HepG2 (cell line): ENCODE measurements around the gene SIAE. TPM values are rescaled to one million over a fixed set of nuclear protein-coding genes. Genes with fewer than 3 reads are reported as not detected.

Source experiments
- EHMT2 ChIP-seq: fragments of 200-600 bp; sonication (generic); IDR thresholded peaks from 2 replicates; pipeline ENCODE4 v1.7.0; 2017; ENCODE audit warnings: antibody characterized with exemption, low read depth, low read length, borderline replicate concordance
- ETV5 ChIP-seq: IDR thresholded peaks from 2 replicates; pipeline ENCODE4 v1.6.1; 2018; ENCODE audit warnings: missing biosample characterization, missing genetic modification reagents, inconsistent platforms, borderline replicate concordance
- HDAC1 ChIP-seq: sonication (generic); formaldehyde crosslinking; IDR thresholded peaks from 2 replicates; pipeline ENCODE4 v1.5.1; 2020; ENCODE audit warnings: mild to moderate bottlenecking, missing genetic modification reagents
- HIVEP1 ChIP-seq: sonication (generic); formaldehyde crosslinking; IDR thresholded peaks from 2 replicates; pipeline ENCODE4 v1.4.0; 2020; ENCODE audit warnings: mild to moderate bottlenecking, missing genetic modification reagents
- HNRNPLL ChIP-seq: fragments of 200-400 bp; formaldehyde crosslinking; IDR thresholded peaks from 2 replicates; pipeline ENCODE4 v1.6.1; 2017; ENCODE audit warnings: mild to moderate bottlenecking, low read depth, low read length; ENCODE audit not compliant: poor library complexity, severe bottlenecking
- HOXD1 ChIP-seq: sonication (generic); formaldehyde crosslinking; IDR thresholded peaks from 2 replicates; pipeline ENCODE4 v1.5.0; 2020; ENCODE audit warnings: missing genetic modification reagents
- JUN ChIP-seq: sonication (generic); formaldehyde crosslinking; IDR thresholded peaks from 2 replicates; pipeline ENCODE4 v1.4.0; 2020; ENCODE audit warnings: mild to moderate bottlenecking, missing genetic modification reagents
- PHF8 ChIP-seq: sonication (generic); formaldehyde crosslinking; IDR thresholded peaks from 2 replicates; pipeline ENCODE4 v1.5.0; 2020; ENCODE audit warnings: missing genetic modification reagents
- RAD21 ChIP-seq: fragments of 450-650 bp; formaldehyde crosslinking; IDR thresholded peaks from 2 replicates; pipeline ENCODE4 v1.5.0; 2020; ENCODE audit warnings: mild to moderate bottlenecking
- RFXAP ChIP-seq: sonication (generic); formaldehyde crosslinking; IDR thresholded peaks from 2 replicates; pipeline ENCODE4 v1.4.0; 2020; ENCODE audit warnings: missing genetic modification reagents, borderline replicate concordance
- SALL1 ChIP-seq: sonication (generic); formaldehyde crosslinking; IDR thresholded peaks from 2 replicates; pipeline ENCODE4 v1.8.0; 2022; ENCODE audit warnings: mild to moderate bottlenecking, missing genetic modification reagents
- ZKSCAN5 ChIP-seq: sonication (generic); formaldehyde crosslinking; IDR thresholded peaks from 2 replicates; pipeline ENCODE4 v1.5.1; 2020; ENCODE audit warnings: mild to moderate bottlenecking, missing genetic modification reagents
- ZNF34 ChIP-seq: sonication (generic); formaldehyde crosslinking; IDR thresholded peaks from 2 replicates; pipeline ENCODE4 v1.4.0; 2020; ENCODE audit warnings: mild to moderate bottlenecking, missing genetic modification reagents, borderline replicate concordance
- ZNF343 ChIP-seq: sonication (generic); formaldehyde crosslinking; IDR thresholded peaks from 2 replicates; pipeline ENCODE4 v1.4.0; 2020; ENCODE audit warnings: mild to moderate bottlenecking, missing genetic modification reagents
- ZNF605 ChIP-seq: sonication (generic); formaldehyde crosslinking; IDR thresholded peaks from 2 replicates; pipeline ENCODE4 v1.8.0; 2022; ENCODE audit warnings: mild to moderate bottlenecking, missing genetic modification reagents
- ZNF670 ChIP-seq: sonication (generic); formaldehyde crosslinking; IDR thresholded peaks from 2 replicates; pipeline ENCODE4 v1.8.0; 2022; ENCODE audit warnings: mild to moderate bottlenecking, missing genetic modification reagents, borderline replicate concordance
- ZNF746 ChIP-seq: sonication (generic); formaldehyde crosslinking; IDR thresholded peaks from 2 replicates; pipeline ENCODE4 v1.8.0; 2022; ENCODE audit warnings: mild to moderate bottlenecking, missing genetic modification reagents
- ZNF775 ChIP-seq: sonication (generic); formaldehyde crosslinking; IDR thresholded peaks from 2 replicates; pipeline ENCODE4 v1.4.0; 2020; ENCODE audit warnings: missing genetic modification reagents, mild to moderate bottlenecking, moderate library complexity, borderline replicate concordance
- polyA plus RNA-seq, 8 experiments: library from polyadenylated mRNA; depleted of rRNA in 3 of 8; stranded (reverse) in 7 of 8; unstranded in 1 of 8; fragments of >200 nt; fragmentation: Illumina TruSeq in 4 of 8; extraction: Trizol in 4 of 8; gene quantifications; 2 replicates each; pipeline versions ENCODE4 v1.2.1 to v1.2.3, GENCODE V29; 2011 to 2016; ENCODE audit warnings: low read depth in 4 of 8, missing spikeins in 1 of 8, mixed read lengths in 1 of 8; ENCODE audit not compliant: insufficient read depth in 1 of 8
- total RNA-seq, 5 experiments: library from RNA; depleted of rRNA; stranded (reverse); fragments of >200 nt; fragmentation: Illumina TruSeq; extraction: Trizol; gene quantifications; 2 replicates each; pipeline ENCODE4 v1.2.3, GENCODE V29; 2016; ENCODE audit warnings: low read depth in 1 of 5
- TF ChIP-seq, protein P1 (sequence below): sonication (generic); formaldehyde crosslinking; IDR thresholded peaks from 2 replicates; pipeline ENCODE4 v1.8.1; 2023; ENCODE audit warnings: mild to moderate bottlenecking, moderate library complexity, missing genetic modification reagents
- TF ChIP-seq, protein P2 (sequence below): IDR thresholded peaks from 2 replicates; pipeline ENCODE4 v1.6.1; 2018; ENCODE audit warnings: missing genetic modification reagents, mild to moderate bottlenecking, missing compliant biosample characterization
- TF ChIP-seq, protein P3 (sequence below): sonication (generic); formaldehyde crosslinking; IDR thresholded peaks from 2 replicates; pipeline ENCODE4 v1.4.0; 2020; ENCODE audit warnings: mild to moderate bottlenecking, missing genetic modification reagents

Gene SIAE
- total and polyA plus RNA-seq, 2 of the 13 experiments (the other 11 are each of a cell fraction or from before 2014, with no cell fraction given), result 7.0 to 22.4 TPM

DNA sequence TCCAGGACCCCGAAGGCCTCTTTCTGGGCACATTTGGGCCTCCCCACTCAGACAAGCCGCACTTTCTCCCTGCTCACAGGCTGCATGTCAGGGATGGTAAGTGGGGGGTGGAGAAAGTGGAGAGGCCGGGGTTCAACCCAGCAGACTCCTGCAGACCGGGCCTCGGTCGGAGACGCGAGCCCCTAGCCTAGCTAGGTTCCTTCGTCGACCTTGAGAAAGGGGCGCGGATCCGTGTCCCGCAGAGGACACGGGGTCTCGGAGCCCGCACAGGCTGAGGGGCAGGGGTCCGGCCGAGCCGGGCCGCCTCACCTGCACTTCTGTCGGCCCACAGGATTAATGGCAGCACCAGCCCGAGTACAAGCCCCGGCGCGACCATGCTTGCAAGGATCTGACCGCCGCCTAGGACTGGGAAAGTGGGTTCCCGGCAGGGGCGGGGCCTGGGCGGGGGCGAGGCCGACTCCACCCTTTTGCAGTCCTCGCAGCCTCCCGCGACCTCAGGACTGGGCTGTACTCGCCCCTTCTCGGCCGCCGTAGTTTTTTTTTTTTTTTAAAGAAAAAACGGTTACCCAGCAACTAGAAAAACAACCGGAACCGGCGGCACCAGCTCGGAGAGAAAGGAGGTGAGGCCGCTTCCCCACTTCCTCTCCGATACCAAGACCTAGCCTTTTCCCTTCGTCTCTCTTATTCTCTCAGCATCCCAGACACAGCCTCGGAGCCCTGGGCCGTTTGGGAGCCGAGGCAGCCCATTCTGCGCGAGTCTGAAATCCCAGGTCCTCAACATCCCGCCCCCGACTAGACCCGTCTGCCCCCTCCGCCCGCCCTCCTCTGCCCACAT is at the start of gene SIAE, which contains the start of gene SPA17 (continued):
- TF ChIP-seq, protein P1, sequence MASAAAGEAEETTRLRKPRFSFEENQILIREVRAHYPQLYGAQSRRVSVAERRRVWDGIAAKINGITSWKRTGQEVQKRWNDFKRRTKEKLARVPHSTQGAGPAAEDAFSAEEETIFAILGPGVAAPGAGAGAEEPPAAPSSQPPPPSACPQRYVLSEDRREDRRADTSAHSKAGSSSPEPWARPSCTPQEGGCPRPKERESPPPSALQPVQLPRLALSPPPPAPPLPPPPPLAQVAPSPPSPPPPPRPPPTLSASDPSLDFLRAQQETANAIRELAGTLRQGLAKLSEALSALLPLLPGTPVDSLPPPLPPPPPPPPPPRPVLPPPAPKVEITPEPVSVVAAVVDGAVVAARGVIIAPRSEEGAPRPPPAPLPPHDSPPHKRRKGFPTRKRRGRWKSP, result peak; percentile 38; the same call in 1 of the 2 replicates
- TF ChIP-seq HOXD1, result 0 out of 2 replicates have a peak, but pooled peaks have one; percentile 74
- 0 out of 2 replicates have a peak, but pooled peaks have one; percentile 45 for TF ChIP-seq RFXAP (CRISPR knock-in tag)
- TF ChIP-seq ZNF746 (CRISPR knock-in tag), result 0 out of 2 replicates have a peak, but pooled peaks have one; percentile 46
- 0 out of 2 replicates have a peak, but pooled peaks have one; percentile 58 for TF ChIP-seq ZNF343
- TF ChIP-seq RAD21 (CRISPR knock-in tag), result peak; percentile 21; the same call in 1 of the 2 replicates
- TF ChIP-seq HIVEP1 (CRISPR knock-in tag), result peak; percentile 85; the same call in 1 of the 2 replicates
- no peak for TF ChIP-seq ZKSCAN5 (CRISPR knock-in tag)
- peak; percentile 51 for TF ChIP-seq HNRNPLL
- peak; percentile 38; the same call in 1 of the 2 replicates for TF ChIP-seq ETV5 (CRISPR knock-in tag)
- 0 out of 2 replicates have a peak, but pooled peaks have one; percentile 60 for TF ChIP-seq ZNF605 (CRISPR knock-in tag)
- 0 out of 2 replicates have a peak, but pooled peaks have one; percentile 49 for TF ChIP-seq ZNF670 (CRISPR knock-in tag)
- TF ChIP-seq, protein P2, sequence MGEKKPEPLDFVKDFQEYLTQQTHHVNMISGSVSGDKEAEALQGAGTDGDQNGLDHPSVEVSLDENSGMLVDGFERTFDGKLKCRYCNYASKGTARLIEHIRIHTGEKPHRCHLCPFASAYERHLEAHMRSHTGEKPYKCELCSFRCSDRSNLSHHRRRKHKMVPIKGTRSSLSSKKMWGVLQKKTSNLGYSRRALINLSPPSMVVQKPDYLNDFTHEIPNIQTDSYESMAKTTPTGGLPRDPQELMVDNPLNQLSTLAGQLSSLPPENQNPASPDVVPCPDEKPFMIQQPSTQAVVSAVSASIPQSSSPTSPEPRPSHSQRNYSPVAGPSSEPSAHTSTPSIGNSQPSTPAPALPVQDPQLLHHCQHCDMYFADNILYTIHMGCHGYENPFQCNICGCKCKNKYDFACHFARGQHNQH (CRISPR knock-in tag), result peak; percentile 68; the same call in 1 of the 2 replicates
- peak; percentile 44; the same call in 1 of the 2 replicates for TF ChIP-seq HDAC1 (CRISPR knock-in tag)
- TF ChIP-seq ZNF34 (CRISPR knock-in tag), result 0 out of 2 replicates have a peak, but pooled peaks have one; percentile 51
- TF ChIP-seq, protein P3, sequence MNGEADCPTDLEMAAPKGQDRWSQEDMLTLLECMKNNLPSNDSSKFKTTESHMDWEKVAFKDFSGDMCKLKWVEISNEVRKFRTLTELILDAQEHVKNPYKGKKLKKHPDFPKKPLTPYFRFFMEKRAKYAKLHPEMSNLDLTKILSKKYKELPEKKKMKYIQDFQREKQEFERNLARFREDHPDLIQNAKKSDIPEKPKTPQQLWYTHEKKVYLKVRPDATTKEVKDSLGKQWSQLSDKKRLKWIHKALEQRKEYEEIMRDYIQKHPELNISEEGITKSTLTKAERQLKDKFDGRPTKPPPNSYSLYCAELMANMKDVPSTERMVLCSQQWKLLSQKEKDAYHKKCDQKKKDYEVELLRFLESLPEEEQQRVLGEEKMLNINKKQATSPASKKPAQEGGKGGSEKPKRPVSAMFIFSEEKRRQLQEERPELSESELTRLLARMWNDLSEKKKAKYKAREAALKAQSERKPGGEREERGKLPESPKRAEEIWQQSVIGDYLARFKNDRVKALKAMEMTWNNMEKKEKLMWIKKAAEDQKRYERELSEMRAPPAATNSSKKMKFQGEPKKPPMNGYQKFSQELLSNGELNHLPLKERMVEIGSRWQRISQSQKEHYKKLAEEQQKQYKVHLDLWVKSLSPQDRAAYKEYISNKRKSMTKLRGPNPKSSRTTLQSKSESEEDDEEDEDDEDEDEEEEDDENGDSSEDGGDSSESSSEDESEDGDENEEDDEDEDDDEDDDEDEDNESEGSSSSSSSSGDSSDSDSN, result peak; percentile 49; the same call in 1 of the 2 replicates
- TF ChIP-seq ZNF775 (CRISPR knock-in tag), result no peak
- 0 out of 2 replicates have a peak, but pooled peaks have one; percentile 14 for TF ChIP-seq JUN (CRISPR knock-in tag)
- peak; percentile 54; the same call in 1 of the 2 replicates for TF ChIP-seq SALL1 (CRISPR knock-in tag)
- peak; percentile 85 for TF ChIP-seq PHF8 (CRISPR knock-in tag)
- TF ChIP-seq EHMT2, result no peak
